Lower lobe of right lung (tissue), 2 donors: ENCODE data around the gene MAP10. TPM values are rescaled to one million over a fixed set of nuclear protein-coding genes. Genes with fewer than 3 reads are reported as not detected.

Source experiments
- ATAC-seq, 2 donors: fragments of 200-7000 bp; cut with Tn5 transposase; one replicate each; pipeline ENCODE4 v1.9.1; 2020 to 2022; ENCODE audit warnings: mild to moderate bottlenecking in 2 of 2, moderate library complexity in 2 of 2
- DNase-seq: peaks from one replicate; pipeline ENCODE4 v3.0.0-alpha.2; 2020
- H3K27ac ChIP-seq: fragments of 200-600 bp; one replicate; pipeline ENCODE4 v1.8.0; 2022
- H3K27me3 ChIP-seq: fragments of 200-600 bp; one replicate; pipeline ENCODE4 v1.8.0; 2022; ENCODE audit warnings: low read depth
- H3K36me3 ChIP-seq: fragments of 200-600 bp; one replicate; pipeline ENCODE4 v1.8.0; 2022; ENCODE audit warnings: mild to moderate bottlenecking
- H3K4me1 ChIP-seq: fragments of 200-600 bp; one replicate; pipeline ENCODE4 v1.8.0; 2022
- H3K4me3 ChIP-seq: fragments of 200-600 bp; one replicate; pipeline ENCODE4 v1.8.0; 2022; ENCODE audit warnings: mild to moderate bottlenecking
- H3K9me3 ChIP-seq: fragments of 200-600 bp; one replicate; pipeline ENCODE4 v1.8.0; 2022
- intact Hi-C: fragments of 100-400 bp; cut with DNase I; formaldehyde crosslinking; loops from one replicate; pipeline ENCODE4 v1.11.0; 2022
- total RNA-seq: library from RNA; stranded (reverse); fragmentation: NEBNext Ultra II Directional; extraction: Animal tissue kit (Norgen Biotek cat#: 25700); gene quantifications from one replicate; pipeline ENCODE4 v1.2.1, GENCODE V29; 2021
- TF ChIP-seq, protein P1 (sequence below): fragments of 200-600 bp; IDR thresholded peaks from one replicate; pipeline ENCODE4 v1.8.0; 2022; ENCODE audit warnings: antibody characterized with exemption, mild to moderate bottlenecking
- donor health status: DM: no; HTN: yes; CAD: no; lungs with severe emphysema.

MAP10 gene
- total RNA-seq, 1 donor from 2014 or later, result 2.6 TPM

DNA sequence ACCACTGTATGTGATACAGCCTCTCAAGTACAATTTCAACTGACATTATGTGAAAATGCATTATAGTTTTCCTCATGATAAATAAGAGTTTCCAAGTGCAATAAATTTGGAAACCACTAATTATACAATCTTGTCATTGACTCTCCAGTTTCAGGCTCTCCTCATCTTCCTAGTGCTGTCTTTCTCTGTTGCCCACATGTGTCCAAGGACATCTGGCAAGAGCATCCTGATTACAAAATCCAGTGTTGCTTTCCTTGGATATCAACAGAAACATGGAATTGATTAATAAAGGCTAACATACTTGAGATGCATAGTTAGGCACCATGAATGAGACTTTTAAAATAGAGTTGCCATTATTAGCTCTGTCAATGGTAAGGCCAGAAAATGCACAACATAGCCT is 15.6 kb upstream of the MAP10 start:
- TF ChIP-seq, protein P1, sequence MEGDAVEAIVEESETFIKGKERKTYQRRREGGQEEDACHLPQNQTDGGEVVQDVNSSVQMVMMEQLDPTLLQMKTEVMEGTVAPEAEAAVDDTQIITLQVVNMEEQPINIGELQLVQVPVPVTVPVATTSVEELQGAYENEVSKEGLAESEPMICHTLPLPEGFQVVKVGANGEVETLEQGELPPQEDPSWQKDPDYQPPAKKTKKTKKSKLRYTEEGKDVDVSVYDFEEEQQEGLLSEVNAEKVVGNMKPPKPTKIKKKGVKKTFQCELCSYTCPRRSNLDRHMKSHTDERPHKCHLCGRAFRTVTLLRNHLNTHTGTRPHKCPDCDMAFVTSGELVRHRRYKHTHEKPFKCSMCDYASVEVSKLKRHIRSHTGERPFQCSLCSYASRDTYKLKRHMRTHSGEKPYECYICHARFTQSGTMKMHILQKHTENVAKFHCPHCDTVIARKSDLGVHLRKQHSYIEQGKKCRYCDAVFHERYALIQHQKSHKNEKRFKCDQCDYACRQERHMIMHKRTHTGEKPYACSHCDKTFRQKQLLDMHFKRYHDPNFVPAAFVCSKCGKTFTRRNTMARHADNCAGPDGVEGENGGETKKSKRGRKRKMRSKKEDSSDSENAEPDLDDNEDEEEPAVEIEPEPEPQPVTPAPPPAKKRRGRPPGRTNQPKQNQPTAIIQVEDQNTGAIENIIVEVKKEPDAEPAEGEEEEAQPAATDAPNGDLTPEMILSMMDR, result no peak
- no peak overlapping the region for H3K27ac ChIP-seq
- intact Hi-C loops, result no loop called here
- H3K36me3 ChIP-seq, result no peaks in the 10 kb centered on the region
- no peaks in the 10 kb centered on the region for H3K27me3 ChIP-seq
- H3K9me3 ChIP-seq, result no peaks in the 10 kb centered on the region
- H3K4me3 ChIP-seq, result no peak overlapping the region
- H3K4me1 ChIP-seq, result peaks cover 3% of the 10 kb centered on the region
- ATAC-seq (no peak), DNase-seq (no peak)

DNA sequence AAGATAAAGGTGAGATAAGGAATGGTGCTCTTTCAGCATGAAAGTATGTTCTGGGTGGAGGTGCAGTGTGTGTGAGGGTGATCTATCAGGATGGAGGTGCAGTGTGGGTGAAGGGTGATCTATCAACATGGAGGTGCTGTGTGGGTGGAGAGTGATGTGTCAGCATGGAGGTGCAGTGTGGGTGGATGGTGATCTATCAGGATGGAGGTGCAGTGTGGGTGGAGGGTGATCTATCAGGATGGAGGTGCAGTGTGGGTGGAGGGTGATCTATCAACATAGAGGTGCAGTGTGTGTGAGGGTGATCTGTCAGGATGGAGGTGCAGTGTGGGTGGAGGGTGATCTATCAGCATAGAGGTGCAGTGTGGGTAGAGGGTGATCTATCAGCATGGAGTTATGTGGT is 12.3 kb upstream of the MAP10 start:
- TF ChIP-seq, protein P1, result no peak
- Histone ChIP-seq H3K9me3 (no peaks in the 10 kb centered on the region), H3K4me1 (peaks cover 3% of the 10 kb centered on the region), H3K27ac (no peak overlapping the region), H3K27me3 (no peaks in the 10 kb centered on the region), H3K4me3 (no peak overlapping the region), H3K36me3 (no peaks in the 10 kb centered on the region)
- DNase-seq (no peak), ATAC-seq (no peak)
- intact Hi-C loops, result no loop called here

DNA sequence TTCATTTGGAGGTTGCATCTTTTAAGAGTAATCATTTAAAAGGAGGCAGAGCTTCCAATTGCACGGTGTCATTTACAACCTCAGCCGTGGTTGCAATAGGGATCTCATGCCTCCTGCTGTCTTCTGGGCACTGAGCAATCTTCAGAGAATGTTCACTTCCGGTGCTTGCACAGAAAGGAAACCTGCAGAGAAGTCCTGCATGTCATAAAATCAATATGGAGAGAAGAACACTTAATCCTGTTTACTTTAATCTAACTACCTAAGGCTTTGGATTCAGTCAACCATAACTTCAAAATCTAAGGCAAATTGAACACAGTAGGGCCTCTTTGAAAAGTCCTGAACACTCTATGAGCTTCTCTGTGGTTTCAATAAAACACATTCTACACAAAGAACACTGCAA is 11.3 kb upstream of the MAP10 start:
- no peak overlapping the region for H3K4me3 ChIP-seq
- H3K36me3 ChIP-seq, result no peaks in the 10 kb centered on the region
- no peaks in the 10 kb centered on the region for H3K9me3 ChIP-seq
- H3K27me3 ChIP-seq, result no peaks in the 10 kb centered on the region
- H3K27ac ChIP-seq, result no peak overlapping the region
- intact Hi-C loops, result no loop called here
- DNase-seq (no peak), ATAC-seq (no peak)
- H3K4me1 ChIP-seq, result peaks cover 3% of the 10 kb centered on the region
- TF ChIP-seq, protein P1, result no peak

DNA sequence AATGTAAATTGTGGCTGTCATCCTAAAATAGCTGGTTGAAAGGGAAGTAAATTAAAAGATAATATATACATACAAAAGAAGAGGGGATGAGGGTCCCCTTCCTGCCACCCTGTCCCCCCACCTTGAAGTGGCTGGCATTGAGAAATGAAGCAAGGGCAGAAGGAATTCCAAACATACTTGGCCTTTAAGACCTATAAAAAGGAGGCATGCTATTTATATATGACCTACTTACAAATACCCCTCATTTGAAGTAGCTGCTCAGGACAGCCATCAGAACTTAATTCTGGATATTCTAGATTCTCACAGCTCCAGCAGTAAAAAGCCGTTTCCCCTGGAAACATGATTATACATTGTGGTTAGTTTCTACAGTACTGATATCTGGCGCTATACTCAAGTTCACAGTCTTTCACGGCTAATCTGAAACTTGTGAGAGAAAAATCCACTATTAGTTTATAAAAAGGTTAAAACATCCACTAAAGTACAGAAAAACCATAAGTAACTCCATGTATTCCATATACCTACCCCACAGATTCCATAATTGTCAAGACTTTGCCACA is 9.6 kb upstream of the MAP10 start:
- H3K36me3 ChIP-seq, result no peaks in the 10 kb centered on the region
- DNase-seq (no peak), ATAC-seq (no peak)
- no peak overlapping the region for H3K4me3 ChIP-seq
- H3K9me3 ChIP-seq, result no peaks in the 10 kb centered on the region
- TF ChIP-seq, protein P1, result no peak
- H3K4me1 ChIP-seq, result peaks cover 3% of the 10 kb centered on the region
- intact Hi-C loops, result no loop called here
- H3K27me3 ChIP-seq, result no peaks in the 10 kb centered on the region
- H3K27ac ChIP-seq, result no peak overlapping the region

DNA sequence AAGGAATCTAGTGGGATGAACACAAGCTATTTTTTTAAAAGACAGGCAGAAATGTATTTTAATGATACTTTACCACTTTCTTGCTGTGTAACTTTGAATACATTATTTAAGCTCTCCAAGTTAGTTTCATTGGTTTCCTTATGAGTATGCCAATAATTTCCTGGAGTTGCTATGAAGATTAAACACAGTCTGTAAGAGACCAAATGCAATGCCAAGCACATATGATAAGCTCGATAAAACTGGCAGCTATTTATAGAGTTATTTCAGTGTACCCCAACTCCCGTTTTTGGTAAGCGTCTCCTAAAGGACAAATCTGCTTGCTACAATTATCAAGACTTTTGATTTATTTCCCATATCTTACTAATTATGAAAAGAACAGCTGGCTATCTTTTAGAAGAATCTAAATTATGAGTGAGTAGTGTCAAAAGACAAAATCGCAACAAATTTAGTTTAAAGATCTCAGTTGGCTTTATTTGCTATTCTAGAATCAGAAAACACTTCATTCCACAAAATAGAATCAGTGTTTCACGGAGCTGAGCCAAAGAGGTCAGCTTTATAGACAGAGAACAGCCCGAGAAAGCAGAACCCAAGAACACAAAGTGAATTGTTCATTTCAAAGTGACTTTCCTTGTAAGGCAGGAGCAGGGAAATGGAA is 7.2 kb upstream of the MAP10 start:
- no peaks in the 10 kb centered on the region for H3K9me3 ChIP-seq
- H3K4me3 ChIP-seq, result no peak overlapping the region
- TF ChIP-seq, protein P1, result no peak
- intact Hi-C loops, result no loop called here
- ATAC-seq (no peak), DNase-seq (no peak)
- no peaks in the 10 kb centered on the region for H3K27me3 ChIP-seq
- peaks cover 3% of the 10 kb centered on the region for H3K4me1 ChIP-seq
- H3K27ac ChIP-seq, result no peak overlapping the region
- no peaks in the 10 kb centered on the region for H3K36me3 ChIP-seq
